GM12801 (cell line): ENCODE measurements around the gene CNP.

Source experiments
- TF ChIP-seq, protein P1 (sequence below): IDR thresholded peaks from one replicate; pipeline ENCODE4 v1.5.1; 2011; ENCODE audit warnings: control low read depth; ENCODE audit not compliant: insufficient read length; ENCODE audit errors: extremely low read depth

The CNP gene

DNA sequence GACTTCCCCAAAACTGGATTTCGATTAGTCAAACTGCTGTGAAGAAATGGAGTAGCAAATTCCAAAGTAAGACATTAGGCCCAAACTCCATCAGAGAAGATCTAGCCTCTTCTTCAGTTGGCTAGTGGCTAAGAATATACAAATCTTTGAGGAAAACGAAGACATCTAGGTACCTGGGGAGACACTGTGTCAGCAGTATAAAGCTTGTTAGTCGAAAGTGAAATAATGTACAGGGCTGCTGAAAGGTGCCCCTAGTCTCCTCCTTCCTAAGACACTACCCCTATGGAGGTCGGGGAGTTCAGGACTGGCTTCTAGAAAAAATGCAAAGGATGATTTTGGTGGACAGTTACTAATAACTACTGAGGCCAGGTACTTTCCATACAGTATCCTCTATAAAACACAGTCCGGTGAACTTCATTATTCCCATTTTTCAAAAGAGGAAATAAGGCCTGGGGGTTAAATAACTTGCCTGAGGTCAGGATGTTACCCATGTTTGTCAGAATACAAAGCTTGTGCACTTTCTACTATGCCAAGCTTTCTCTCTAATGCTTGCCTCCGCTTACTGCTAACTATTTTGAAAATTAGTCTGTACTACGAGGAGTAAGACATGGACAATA, 35.7 kb downstream of the CNP start:
- TF ChIP-seq, protein P1, sequence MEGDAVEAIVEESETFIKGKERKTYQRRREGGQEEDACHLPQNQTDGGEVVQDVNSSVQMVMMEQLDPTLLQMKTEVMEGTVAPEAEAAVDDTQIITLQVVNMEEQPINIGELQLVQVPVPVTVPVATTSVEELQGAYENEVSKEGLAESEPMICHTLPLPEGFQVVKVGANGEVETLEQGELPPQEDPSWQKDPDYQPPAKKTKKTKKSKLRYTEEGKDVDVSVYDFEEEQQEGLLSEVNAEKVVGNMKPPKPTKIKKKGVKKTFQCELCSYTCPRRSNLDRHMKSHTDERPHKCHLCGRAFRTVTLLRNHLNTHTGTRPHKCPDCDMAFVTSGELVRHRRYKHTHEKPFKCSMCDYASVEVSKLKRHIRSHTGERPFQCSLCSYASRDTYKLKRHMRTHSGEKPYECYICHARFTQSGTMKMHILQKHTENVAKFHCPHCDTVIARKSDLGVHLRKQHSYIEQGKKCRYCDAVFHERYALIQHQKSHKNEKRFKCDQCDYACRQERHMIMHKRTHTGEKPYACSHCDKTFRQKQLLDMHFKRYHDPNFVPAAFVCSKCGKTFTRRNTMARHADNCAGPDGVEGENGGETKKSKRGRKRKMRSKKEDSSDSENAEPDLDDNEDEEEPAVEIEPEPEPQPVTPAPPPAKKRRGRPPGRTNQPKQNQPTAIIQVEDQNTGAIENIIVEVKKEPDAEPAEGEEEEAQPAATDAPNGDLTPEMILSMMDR, result no peak

DNA sequence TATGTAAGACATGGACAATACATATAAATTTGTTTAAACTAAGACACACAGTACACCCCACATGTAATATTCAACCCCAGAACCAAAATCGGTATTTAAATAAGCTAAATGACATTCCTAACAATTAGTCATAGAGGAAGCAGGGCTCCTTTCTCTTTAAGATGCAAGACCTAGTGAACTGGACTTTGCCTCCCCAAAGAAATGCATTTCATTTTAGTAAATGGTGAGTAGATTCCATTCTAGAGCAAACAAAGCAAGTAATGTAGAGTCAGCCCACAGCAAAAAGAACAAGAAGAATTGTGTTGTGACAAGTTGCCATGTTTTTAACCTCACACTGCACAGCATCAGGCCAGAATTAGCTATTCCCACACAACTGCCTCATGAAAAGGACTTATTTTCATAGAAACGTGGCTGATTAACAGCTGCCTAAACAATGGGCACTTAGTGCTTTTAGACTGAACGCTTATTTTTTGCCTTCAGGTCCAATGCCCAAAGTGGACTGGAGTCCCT, 36.3 kb downstream of the CNP start:
- TF ChIP-seq, protein P1, result no peak

DNA sequence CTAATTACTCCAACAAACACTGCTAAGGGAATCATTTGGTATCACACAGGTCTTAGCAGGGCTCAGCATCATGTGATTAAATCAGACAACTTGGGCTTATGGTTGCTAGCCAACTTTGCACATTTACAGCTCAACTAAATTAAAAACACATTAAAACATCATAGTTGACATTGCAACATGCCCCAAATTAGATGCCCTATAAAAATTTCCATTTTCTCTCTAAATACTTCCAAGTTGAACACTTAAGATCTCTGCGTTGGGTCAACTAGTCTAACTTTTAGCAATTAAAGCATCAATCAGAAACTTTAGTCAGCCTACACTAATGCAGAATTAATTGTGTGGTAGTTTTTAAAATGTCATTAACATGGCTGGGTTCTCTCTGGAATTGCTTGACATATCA, 38.6 kb downstream of the CNP start:
- TF ChIP-seq, protein P1, result no peak

DNA sequence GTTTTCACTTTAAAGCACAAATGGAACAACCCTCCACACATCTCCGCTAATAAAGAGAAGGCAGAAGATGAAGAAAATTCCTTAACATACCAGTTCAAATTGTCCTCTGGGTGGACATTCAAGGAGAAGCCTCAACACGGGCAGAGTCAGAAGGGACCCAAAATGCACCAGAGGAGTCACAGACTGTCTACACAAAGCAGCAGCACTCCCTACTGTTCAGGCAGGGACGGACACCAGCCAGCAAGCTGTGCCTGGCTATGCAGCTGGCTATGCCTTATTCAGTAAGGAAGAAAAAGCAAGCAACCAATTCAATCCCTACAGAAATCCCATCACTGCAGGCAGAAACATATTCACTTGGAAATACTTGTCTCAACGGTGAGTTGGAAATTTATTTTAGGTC, 42.6 kb downstream of the CNP start:
- TF ChIP-seq, protein P1, result no peak

DNA sequence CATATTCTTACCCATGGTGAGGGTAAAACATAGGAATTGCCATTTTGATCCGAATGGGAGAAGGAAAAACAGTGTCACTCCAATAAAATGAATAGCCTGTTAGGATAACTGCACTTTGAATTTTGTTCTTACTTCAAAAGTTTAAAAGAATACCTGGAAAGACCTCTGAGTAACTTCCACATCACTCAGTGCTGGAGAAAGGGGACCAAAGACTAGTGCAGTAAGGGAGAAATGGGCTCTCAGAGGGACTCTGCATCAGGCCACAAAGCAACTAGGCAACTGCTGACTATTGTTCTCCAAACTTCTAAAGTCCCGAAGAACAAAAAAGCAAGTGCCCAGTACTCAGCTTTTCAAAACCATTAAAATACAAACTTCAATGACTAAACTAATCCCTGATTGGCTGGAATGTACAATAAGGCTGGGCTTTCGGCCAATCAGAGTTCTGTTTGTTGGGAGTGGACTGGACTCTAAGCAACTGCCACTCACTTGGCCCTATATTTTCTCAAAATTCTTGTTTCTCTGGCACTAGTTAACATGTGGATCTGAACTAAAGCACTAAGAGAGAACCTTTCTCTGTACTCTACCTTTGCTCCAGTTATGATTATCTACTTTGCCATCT, 44.4 kb downstream of the CNP start:
- TF ChIP-seq, protein P1, result no peak

DNA sequence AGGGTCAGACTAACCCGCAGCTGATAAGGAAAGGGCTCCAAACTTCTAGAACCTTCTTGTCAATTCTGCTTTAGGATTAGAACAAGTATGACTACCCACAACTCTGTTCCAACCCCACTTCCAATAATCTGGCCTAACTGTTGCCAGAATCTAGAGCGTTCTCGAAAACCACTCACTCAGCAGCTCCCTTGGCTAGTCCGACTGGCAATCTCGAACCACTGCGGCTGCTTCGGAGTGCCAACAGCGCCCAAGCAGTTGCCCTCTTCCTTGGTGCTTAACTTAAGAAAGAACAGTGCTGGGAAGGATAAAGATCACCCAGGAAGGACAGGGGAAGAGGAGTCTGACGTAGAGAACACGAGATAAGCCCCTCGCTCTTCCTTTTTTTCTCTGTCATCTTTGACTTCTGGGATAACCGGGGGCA, 49.8 kb downstream of the CNP start:
- TF ChIP-seq, protein P1, result no peak

DNA sequence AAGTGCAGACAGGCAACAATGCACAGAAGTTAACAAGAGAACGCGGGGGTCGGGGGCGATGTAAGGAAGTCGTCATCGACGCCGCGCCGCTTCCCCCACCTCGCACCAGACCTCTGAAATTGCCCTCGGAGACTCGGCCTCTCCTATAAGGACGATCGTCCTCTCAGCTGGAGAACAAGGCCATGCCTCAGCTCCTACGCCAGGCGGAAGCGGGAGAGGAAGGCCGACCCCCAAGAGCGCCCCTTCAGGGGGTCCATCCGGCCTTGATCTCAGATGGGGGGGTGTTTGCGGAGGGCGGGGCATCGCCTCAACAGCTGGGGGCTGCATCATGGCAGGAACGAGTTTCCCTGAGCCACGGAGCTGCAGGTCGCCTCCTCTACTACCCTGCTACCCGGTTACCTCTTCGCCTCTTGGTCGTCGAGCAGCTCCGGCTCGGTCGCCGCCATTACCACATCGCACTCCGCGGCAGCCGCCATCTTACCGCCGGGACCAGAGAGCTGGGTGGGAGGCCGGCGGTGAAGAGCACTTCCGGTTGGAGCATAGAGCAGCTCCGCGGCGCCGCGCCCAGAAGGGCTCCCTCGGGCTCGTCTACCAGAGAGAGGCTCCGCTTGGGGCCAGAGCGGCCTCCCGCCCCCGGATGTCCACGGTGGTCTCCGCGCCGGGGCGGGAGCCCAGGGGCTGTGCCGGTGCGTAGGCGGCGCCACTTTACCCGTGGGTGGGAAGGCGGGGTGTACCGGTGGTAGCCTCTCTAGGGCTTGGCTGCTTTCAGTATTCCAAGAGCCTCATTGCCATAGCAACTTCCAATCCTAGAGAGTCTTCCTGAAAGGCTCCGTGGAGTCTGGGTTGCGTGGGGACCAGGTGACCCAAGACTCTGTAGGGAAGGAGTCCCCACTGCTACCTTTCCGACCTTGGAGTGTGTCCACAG, 50.6 kb downstream of the CNP start, which contains the start of gene DNAJC7:
DNAJC7 (minus strand) TSS at position 499 of the 925 bp plus-strand sequence; CDS start at position 476, 23 bp downstream.
- TF ChIP-seq, protein P1, result no peak
